Upper lobe of left lung (tissue), 6 donors: ENCODE data around the gene TBRG1. TPM values are rescaled to one million over a fixed set of nuclear protein-coding genes. Genes with fewer than 3 reads are reported as not detected.
A peak's percentile ranks its signal among the peaks of the same experiment; 100 is the strongest.
"Not testable (repeated sequence)": the region's sequence is repeated elsewhere in the genome, so short reads cannot be mapped to it uniquely, and the experiment has no call there.

Source experiments
- ATAC-seq, 2 donors: fragments of 200-7000 bp; cut with Tn5 transposase; one replicate each; pipeline ENCODE4 v1.9.1; 2022; ENCODE audit warnings: mild to moderate bottlenecking in 2 of 2, moderate library complexity in 2 of 2; ENCODE audit not compliant: low FRiP score in 2 of 2
- DNase-seq, 2 donors: peaks; one replicate each; pipeline ENCODE4 v3.0.0-alpha.2; 2019 to 2020
- H3K27ac ChIP-seq, 4 donors: fragments of 200-600 bp; sonication (generic); one replicate each; pipeline ENCODE4 v1.5.1; 2016 to 2019
- H3K27me3 ChIP-seq, 4 donors: fragments of 200-600 bp; sonication (generic); one replicate each; pipeline ENCODE4 v1.5.1; 2017 to 2019
- H3K36me3 ChIP-seq, 4 donors: fragments of 200-600 bp; sonication (generic); one replicate each; pipeline ENCODE4 v1.5.1; 2016 to 2019
- H3K4me1 ChIP-seq, 4 donors: fragments of 200-600 bp; sonication (generic); one replicate each; pipeline ENCODE4 v1.5.1; 2018 to 2019
- H3K4me3 ChIP-seq, 4 donors: fragments of 200-600 bp; sonication (generic); one replicate each; pipeline ENCODE4 v1.5.1; 2017 to 2019; ENCODE audit warnings: mild to moderate bottlenecking in 2 of 4, moderate library complexity in 1 of 4
- H3K9me3 ChIP-seq, 4 donors: fragments of 200-600 bp; sonication (generic); one replicate each; pipeline ENCODE4 v1.5.1; 2018 to 2019
- CTCF ChIP-seq, 6 experiments: fragments of 450-650 bp in 4 of 6; fragments of 200-600 bp in 2 of 6; sonication (generic) in 2 of 6; IDR thresholded peaks; one replicate each; pipeline ENCODE4 v1.5.1; 2016 to 2019; ENCODE audit warnings: antibody characterized with exemption in 6 of 6
- EP300 ChIP-seq, 4 donors: sonication (generic); formaldehyde crosslinking; IDR thresholded peaks; one replicate each; pipeline ENCODE4 v1.5.1; 2017; ENCODE audit warnings: antibody characterized with exemption in 4 of 4, control low read depth in 2 of 4
- POLR2A ChIP-seq, 4 donors: fragments of 450-650 bp; IDR thresholded peaks; one replicate each; pipeline ENCODE4 v1.5.1; 2016 to 2017; ENCODE audit warnings: antibody characterized with exemption in 4 of 4, mild to moderate bottlenecking in 2 of 4
- POLR2AphosphoS5 ChIP-seq, 2 donors: sonication (generic); formaldehyde crosslinking; IDR thresholded peaks; one replicate each; pipeline ENCODE4 v1.5.1; 2017; ENCODE audit warnings: antibody characterized with exemption in 2 of 2
- WGBS, 2 donors: methylation state at CpG; one replicate each; pipeline ENCODE4 v1.1.5; 2017 to 2018; 5-methylcytosine and 5-hydroxymethylcytosine counted together
- total RNA-seq, 6 donors: library from RNA; depleted of rRNA in 4 of 6; stranded (reverse); fragments of >200 nt in 4 of 6; gene quantifications; one replicate each; pipeline versions ENCODE4 v1.1.0 to v1.2.1, GENCODE V29; 2016 to 2021
- donor health status: DM: no; HTN: no; CAD: no; lungs with moderate emphysema.
- donor health status: DM: no; HTN: yes; CAD: no; lungs with severe emphysema.

Gene TBRG1
- total RNA-seq, 6 donors from 2014 or later = 42.3 to 66.6 (median 47.1) TPM

DNA sequence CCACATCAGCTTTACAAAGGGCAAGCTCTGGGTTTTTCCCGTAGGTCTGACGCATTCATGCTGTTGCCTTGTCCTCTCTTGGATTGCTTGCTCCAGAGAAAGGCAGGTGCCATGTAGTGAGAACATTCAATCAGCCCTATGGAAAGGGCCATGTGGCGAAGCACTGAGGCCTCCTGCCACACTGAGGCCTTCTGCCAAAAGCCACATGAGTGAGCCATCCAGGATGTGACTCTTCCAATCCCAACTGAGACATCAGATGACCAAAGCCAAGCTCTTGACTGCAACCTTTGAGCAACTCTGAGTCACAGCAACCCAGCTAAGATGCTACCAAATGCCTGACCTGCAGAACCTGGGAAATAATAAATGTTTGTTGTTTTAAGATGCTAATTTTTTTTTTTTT, 20.5 kb upstream of the TBRG1 start:
- no peaks in the 10 kb centered on the region for H3K9me3 ChIP-seq
- WGBS, 2 donors = 81 to 84% methylated on average over 3 of the region's 3 CpGs
- no peaks in the 10 kb centered on the region for H3K4me1 ChIP-seq
- DNase-seq (no peak), ATAC-seq (no peak)
- no peak overlapping the region for H3K27ac ChIP-seq
- H3K36me3 ChIP-seq = no peaks in the 10 kb centered on the region
- H3K4me3 ChIP-seq = no peak overlapping the region
- TF ChIP-seq EP300 (IDR thresholded peaks at IDR 0.05) = no peak
- TF ChIP-seq CTCF (IDR thresholded peaks at IDR 0.05) = no peak
- no peak for TF ChIP-seq POLR2A (IDR thresholded peaks at IDR 0.05)
- no peak for TF ChIP-seq POLR2AphosphoS5 (IDR thresholded peaks at IDR 0.05)
- no peaks in the 10 kb centered on the region for H3K27me3 ChIP-seq

GRCh38 chr11:124602723-124603122, 19.9 kb upstream of the TBRG1 start:
- H3K27ac ChIP-seq, H3K27me3 ChIP-seq, H3K36me3 ChIP-seq, H3K9me3 ChIP-seq, H3K4me3 ChIP-seq, H3K4me1 ChIP-seq, DNase-seq, ATAC-seq: not testable (repeated sequence)
- WGBS, 2 donors = 83 to 92% methylated on average over 3 of the region's 3 CpGs

DNA sequence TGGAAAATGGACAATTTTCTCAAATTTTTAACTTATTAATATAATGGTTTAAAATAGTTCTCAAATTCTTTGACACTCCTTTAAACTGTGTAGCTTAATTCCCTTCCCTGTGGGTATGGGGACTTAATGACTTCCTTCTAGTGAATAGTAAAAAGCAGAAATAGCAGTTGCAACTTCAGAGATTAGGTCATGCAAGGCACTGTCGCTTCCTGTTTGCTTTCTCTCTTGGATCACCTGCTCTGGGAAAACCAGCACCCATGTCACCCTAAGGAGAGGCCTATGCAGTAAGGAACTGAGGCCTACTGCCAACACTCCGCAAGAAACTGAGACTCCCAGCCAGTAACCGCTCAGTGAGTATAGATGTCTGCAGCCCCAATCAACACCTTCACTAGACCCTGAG, 16.9 kb upstream of the TBRG1 start:
- H3K27me3 ChIP-seq = no peaks in the 10 kb centered on the region
- no peaks in the 10 kb centered on the region for H3K36me3 ChIP-seq
- H3K4me3 ChIP-seq = no peak overlapping the region
- no peaks in the 10 kb centered on the region for H3K4me1 ChIP-seq
- peak in 1 of 2 donors; percentile 35 for DNase-seq
- H3K27ac ChIP-seq = no peak overlapping the region
- 77 to 78% methylated on average over 3 of the region's 3 CpGs for WGBS, 2 donors
- TF ChIP-seq EP300 (IDR thresholded peaks at IDR 0.05) (no peak), POLR2A (IDR thresholded peaks at IDR 0.05) (no peak), POLR2AphosphoS5 (IDR thresholded peaks at IDR 0.05) (no peak), CTCF (IDR thresholded peaks at IDR 0.05) (no peak)
- ATAC-seq = peak; percentile 46 to 60
- H3K9me3 ChIP-seq = no peaks in the 10 kb centered on the region

DNA sequence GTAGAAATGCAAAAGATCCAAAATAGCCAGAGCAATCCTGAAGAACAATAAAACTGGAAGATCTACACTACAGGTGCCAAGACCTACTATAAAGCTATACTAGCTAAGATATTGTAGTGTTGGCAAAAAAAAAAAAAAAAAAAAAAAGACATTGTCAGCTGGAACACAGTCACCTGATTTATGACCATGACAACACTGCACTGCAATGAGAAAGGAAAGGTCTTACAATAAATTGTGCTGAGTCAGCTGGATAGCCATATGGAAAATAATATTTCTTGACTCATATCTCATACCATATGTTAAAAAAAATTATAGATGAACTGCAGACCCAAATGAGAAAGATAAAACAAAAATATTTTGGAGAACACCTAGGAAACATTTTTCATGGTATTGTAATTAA, 14.5 kb upstream of the TBRG1 start:
- H3K9me3 ChIP-seq = no peaks in the 10 kb centered on the region

GRCh38 chr11:124610295-124610694, 12.4 kb upstream of the TBRG1 start:
- ATAC-seq = no peak
- TF ChIP-seq POLR2AphosphoS5 (IDR thresholded peaks at IDR 0.05) = no peak
- no peak for TF ChIP-seq EP300 (IDR thresholded peaks at IDR 0.05)
- TF ChIP-seq CTCF (IDR thresholded peaks at IDR 0.05) = no peak
- no peak for TF ChIP-seq POLR2A (IDR thresholded peaks at IDR 0.05)
- H3K4me3 ChIP-seq = no peak overlapping the region
- no peak overlapping the region for H3K27ac ChIP-seq
- DNase-seq = no peak
- H3K27me3 ChIP-seq = no peaks in the 10 kb centered on the region
- no peaks in the 10 kb centered on the region for H3K36me3 ChIP-seq
- no peaks in the 10 kb centered on the region for H3K4me1 ChIP-seq
- no peaks in the 10 kb centered on the region for H3K9me3 ChIP-seq
- 78 to 79% methylated on average over 2 of the region's 2 CpGs for WGBS, 2 donors

More for the DNA sequence above, 14.5 kb upstream of the TBRG1 start:
- H3K4me1 ChIP-seq = no peaks in the 10 kb centered on the region
- H3K4me3 ChIP-seq = no peak overlapping the region
- TF ChIP-seq POLR2A (IDR thresholded peaks at IDR 0.05) (no peak), EP300 (IDR thresholded peaks at IDR 0.05) (no peak), CTCF (IDR thresholded peaks at IDR 0.05) (no peak), POLR2AphosphoS5 (IDR thresholded peaks at IDR 0.05) (no peak)
- H3K27ac ChIP-seq = no peak overlapping the region
- ATAC-seq = no peak
- H3K27me3 ChIP-seq = no peaks in the 10 kb centered on the region
- H3K36me3 ChIP-seq = no peaks in the 10 kb centered on the region
- DNase-seq = no peak
